Keratinocyte (primary cell): ENCODE measurements around the gene ATE1. TPM values are rescaled to one million over a fixed set of nuclear protein-coding genes. Genes with fewer than 3 reads are reported as not detected.

ENCODE experiments used
- DNase-seq: peaks from one replicate; pipeline ENCODE4 v3.0.0-alpha.2; 2011; ENCODE audit warnings: low read depth, missing footprints, low spot score
- FAIRE-seq: peaks from 2 replicates; lab custom pipeline; 2011; peaks lifted over from hg19 to GRCh38; lab: Jason Lieb, UNC
- H2AFZ ChIP-seq: 2 replicates; pipeline ENCODE4 v1.6.0; 2012; ENCODE audit warnings: low read length, control low read depth, inconsistent platforms; ENCODE audit not compliant: control insufficient read depth
- H3K27ac ChIP-seq: 2 replicates; pipeline ENCODE4 v1.5.1; 2011; ENCODE audit warnings: low read length; ENCODE audit not compliant: control insufficient read depth, insufficient read depth
- H3K27me3 ChIP-seq: 3 replicates; pipeline ENCODE4 v1.6.0; 2011; ENCODE audit warnings: low read length; ENCODE audit not compliant: control insufficient read depth, insufficient read depth; ENCODE audit errors: extremely low read depth
- H3K36me3 ChIP-seq, 2 experiments: 2 replicates in 1 of 2; 3 replicates in 1 of 2; pipeline ENCODE4 v1.5.1; 2011; ENCODE audit warnings: low read length in 2 of 2, mild to moderate bottlenecking in 1 of 2; ENCODE audit not compliant: control insufficient read depth in 2 of 2, insufficient read depth in 2 of 2; ENCODE audit errors: extremely low read depth in 1 of 2
- H3K4me1 ChIP-seq: 3 replicates; pipeline ENCODE4 v1.5.1; 2011; ENCODE audit warnings: low read length; ENCODE audit not compliant: control insufficient read depth, insufficient read depth; ENCODE audit errors: extremely low read depth
- H3K4me2 ChIP-seq: 3 replicates; pipeline ENCODE4 v1.6.0; 2011; ENCODE audit warnings: low read depth, low read length; ENCODE audit not compliant: control insufficient read depth, insufficient read depth; ENCODE audit errors: extremely low read depth
- H3K4me3 ChIP-seq, 3 experiments: fragments of 200-600 bp in 1 of 3; sonication (generic) in 1 of 3; 2 replicates in 2 of 3; 3 replicates in 1 of 3; pipeline ENCODE4 v1.5.1; 2011 to 2016; ENCODE audit warnings: low read length in 3 of 3, mild to moderate bottlenecking in 3 of 3, control low read depth in 2 of 3, inconsistent platforms in 1 of 3, low read depth in 1 of 3, mixed read lengths in 1 of 3, mixed run types in 1 of 3, moderate library complexity in 1 of 3; ENCODE audit not compliant: control insufficient read depth in 2 of 3, insufficient read depth in 2 of 3; ENCODE audit errors: extremely low read depth in 1 of 3
- H3K79me2 ChIP-seq: 2 replicates; pipeline ENCODE4 v1.6.0; 2012; ENCODE audit warnings: low read length; ENCODE audit not compliant: control insufficient read depth, insufficient read depth
- H3K9ac ChIP-seq: 3 replicates; pipeline ENCODE4 v1.6.0; 2011; ENCODE audit warnings: low read length; ENCODE audit not compliant: control insufficient read depth, insufficient read depth; ENCODE audit errors: extremely low read depth
- H3K9me1 ChIP-seq: 3 replicates; pipeline ENCODE4 v1.6.0; 2011; ENCODE audit warnings: low read length; ENCODE audit not compliant: control insufficient read depth, insufficient read depth; ENCODE audit errors: extremely low read depth
- H3K9me3 ChIP-seq: 2 replicates; pipeline ENCODE4 v1.5.1; 2012; ENCODE audit warnings: low read depth, low read length; ENCODE audit not compliant: control insufficient read depth
- H4K20me1 ChIP-seq: 3 replicates; pipeline ENCODE4 v1.6.0; 2011; ENCODE audit warnings: low read length; ENCODE audit not compliant: control insufficient read depth, insufficient read depth; ENCODE audit errors: extremely low read depth
- CTCF ChIP-seq, 3 experiments: IDR thresholded peaks in 1 of 3; conservative IDR thresholded peaks in 1 of 3; optimal IDR thresholded peaks in 1 of 3; 2 replicates in 2 of 3; 3 replicates in 1 of 3; pipeline versions ENCODE3 to v1.5.1; 2011; ENCODE audit warnings: low read length in 3 of 3, mild to moderate bottlenecking in 3 of 3, moderate library complexity in 2 of 3, control low read depth in 1 of 3, inconsistent platforms in 1 of 3; ENCODE audit not compliant: insufficient read depth in 2 of 3; ENCODE audit errors: extremely low read depth in 1 of 3
- EZH2 ChIP-seq: IDR thresholded peaks from one replicate; pipeline ENCODE4 v1.6.1; 2012; ENCODE audit warnings: inconsistent platforms, mild to moderate bottlenecking, low read length, moderate library complexity
- dilution Hi-C: fragments of 300-500 bp; cut with MboI; formaldehyde crosslinking; loops from one replicate; pipeline ENCODE4 v1.7.0; 2020; ENCODE audit warnings: low sequenced_read_pairs; ENCODE audit not compliant: extremely low pct_ligation_motif_present
- polyA plus RNA-seq, 5 experiments: library from polyadenylated mRNA; depleted of rRNA in 3 of 5; stranded (reverse) in 3 of 5; stranded (forward) in 1 of 5; unstranded in 1 of 5; fragments of >200 nt; gene quantifications; 1 replicate in 1 of 5; 2 replicates in 3 of 5; 3 replicates in 1 of 5; pipeline versions ENCODE4 v1.2.1 to v1.2.3, GENCODE V29; 2011 to 2012; ENCODE audit warnings: missing spikeins in 2 of 5, low read depth in 1 of 5, low replicate concordance in 1 of 5

The ATE1 gene
- polyA plus RNA-seq, 1 donor (not counting 4 experiments of a cell fraction or from before 2014, with no cell fraction given): 14.9 TPM

GRCh38 chr10:121732172-121732571, 195.7 kb downstream of the ATE1 start:
- dilution Hi-C loops: no loop called here
- TF ChIP-seq CTCF (optimal IDR thresholded peaks at IDR 0.05 in 1 of 3, IDR thresholded peaks at IDR 0.05 in 1 of 3, conservative IDR thresholded peaks at IDR 0.05 in 1 of 3; ENCODE audit: extremely low read depth in 1 of 3, insufficient read depth in 2 of 3, low read length in 3 of 3) (no peak), EZH2 (no peak)
- peak; percentile 17 for FAIRE-seq

GRCh38 chr10:121724282-121724681, 203.5 kb downstream of the ATE1 start:
- Histone ChIP-seq H3K4me1 (peaks cover 9% of the 10 kb centered on the region), H3K79me2 (no peaks in the 10 kb centered on the region), H3K9me3 (no peaks in the 10 kb centered on the region), H3K4me3 (no peak overlapping the region), H3K9ac (no peak overlapping the region), H3K9me1 (no peaks in the 10 kb centered on the region), H3K27ac (no peak overlapping the region), H4K20me1 (no peaks in the 10 kb centered on the region), H2AFZ (no peak overlapping the region), H3K27me3 (no peaks in the 10 kb centered on the region), H3K4me2 (no peak overlapping the region), H3K36me3 (no peaks in the 10 kb centered on the region)
- DNase-seq: no peak
- dilution Hi-C loops: no loop called here
- FAIRE-seq: peak; percentile 51
- TF ChIP-seq EZH2: no peak
- no peak for TF ChIP-seq CTCF (optimal IDR thresholded peaks at IDR 0.05 in 1 of 3, IDR thresholded peaks at IDR 0.05 in 1 of 3, conservative IDR thresholded peaks at IDR 0.05 in 1 of 3; ENCODE audit: extremely low read depth in 1 of 3, insufficient read depth in 2 of 3, low read length in 3 of 3)

More at GRCh38 chr10:121732172-121732571, 195.7 kb downstream of the ATE1 start:
- Histone ChIP-seq H3K9me1 (no peaks in the 10 kb centered on the region), H3K4me1 (no peaks in the 10 kb centered on the region), H3K79me2 (no peaks in the 10 kb centered on the region), H3K4me2 (no peak overlapping the region), H3K36me3 (no peaks in the 10 kb centered on the region), H3K27ac (no peak overlapping the region), H3K27me3 (no peaks in the 10 kb centered on the region), H3K4me3 (no peak overlapping the region), H4K20me1 (no peaks in the 10 kb centered on the region), H3K9me3 (no peaks in the 10 kb centered on the region), H2AFZ (no peak overlapping the region), H3K9ac (no peak overlapping the region)
- DNase-seq: no peak
